ACC112 (cell line): ENCODE data around the gene DSCAML1.

Source experiments
- H2AFZ ChIP-seq: fragments of 200-600 bp; sonication (generic); one replicate; pipeline ENCODE4 v1.6.0; 2017; ENCODE audit warnings: antibody characterized with exemption, low read length; ENCODE audit not compliant: unreplicated experiment
- H3K27ac ChIP-seq: fragments of 200-600 bp; sonication (generic); 2 replicates; pipeline ENCODE4 v1.5.1; 2014; ENCODE audit warnings: low read depth, mild to moderate bottlenecking, antibody characterized with exemption, low read length, moderate library complexity
- H3K27me3 ChIP-seq: fragments of 200-600 bp; sonication (generic); 2 replicates; pipeline ENCODE4 v1.6.1; 2014; ENCODE audit warnings: mild to moderate bottlenecking, antibody characterized with exemption, low read length, moderate library complexity, mixed read lengths; ENCODE audit not compliant: insufficient read depth
- H3K36me3 ChIP-seq: fragments of 200-600 bp; sonication (generic); 2 replicates; pipeline ENCODE4 v1.6.1; 2016; ENCODE audit warnings: mild to moderate bottlenecking, antibody characterized with exemption, low read length, moderate library complexity, mixed read lengths; ENCODE audit not compliant: insufficient read depth
- H3K4me1 ChIP-seq: fragments of 200-600 bp; sonication (generic); one replicate; pipeline ENCODE4 v1.6.1; 2016; ENCODE audit warnings: low read length, mixed read lengths; ENCODE audit not compliant: insufficient read depth, unreplicated experiment, control insufficient read depth
- H3K4me3 ChIP-seq: fragments of 200-600 bp; sonication (generic); 2 replicates; pipeline ENCODE4 v1.5.1; 2014; ENCODE audit warnings: mild to moderate bottlenecking, low read depth, low read length
- H3K79me2 ChIP-seq: fragments of 200-600 bp; sonication (generic); one replicate; pipeline ENCODE4 v1.6.0; 2016; ENCODE audit warnings: low read length; ENCODE audit not compliant: control insufficient read depth, unreplicated experiment, insufficient read depth

DSCAML1 gene

GRCh38 chr11:117823946-117824420 is 27.0 kb upstream of the DSCAML1 start:
- Histone ChIP-seq H3K4me3 (no peak overlapping the region), H2AFZ (no peak overlapping the region), H3K27ac (no peak overlapping the region), H3K79me2 (no peaks in the 10 kb centered on the region), H3K27me3 (no peaks in the 10 kb centered on the region), H3K4me1 (peaks cover 21% of the 10 kb centered on the region), H3K36me3 (no peaks in the 10 kb centered on the region)

- Histone ChIP-seq H3K27ac (no peak overlapping the region), H3K36me3 (no peaks in the 10 kb centered on the region), H3K4me3 (no peak overlapping the region), H3K4me1 (peaks cover 20% of the 10 kb centered on the region), H3K79me2 (no peaks in the 10 kb centered on the region), H2AFZ (no peak overlapping the region), H3K27me3 (no peaks in the 10 kb centered on the region)
Measured at GRCh38 chr11:117823294-117823945, 26.4 kb upstream of the DSCAML1 start.

GRCh38 chr11:117822074-117823033 is 25.3 kb upstream of the DSCAML1 start:
- Histone ChIP-seq H3K27ac (no peak overlapping the region), H3K4me3 (no peak overlapping the region), H2AFZ (no peak overlapping the region), H3K79me2 (no peaks in the 10 kb centered on the region), H3K36me3 (no peaks in the 10 kb centered on the region), H3K27me3 (no peaks in the 10 kb centered on the region), H3K4me1 (peaks cover 25% of the 10 kb centered on the region)

- H3K27me3 ChIP-seq: no peaks in the 10 kb centered on the region
- H3K4me3 ChIP-seq: no peak overlapping the region
- H3K4me1 ChIP-seq: peaks cover 28% of the 10 kb centered on the region
- H2AFZ ChIP-seq: no peak overlapping the region
- H3K27ac ChIP-seq: no peak overlapping the region
- H3K79me2 ChIP-seq: no peaks in the 10 kb centered on the region
- H3K36me3 ChIP-seq: no peaks in the 10 kb centered on the region
Measured at GRCh38 chr11:117821431-117821830, 24.4 kb upstream of the DSCAML1 start.

- no peaks in the 10 kb centered on the region for H3K79me2 ChIP-seq
- H3K27me3 ChIP-seq: no peaks in the 10 kb centered on the region
- H2AFZ ChIP-seq: no peak overlapping the region
- peaks cover 30% of the 10 kb centered on the region for H3K4me1 ChIP-seq
- no peak overlapping the region for H3K4me3 ChIP-seq
- no peak overlapping the region for H3K27ac ChIP-seq
- no peaks in the 10 kb centered on the region for H3K36me3 ChIP-seq
Measured at GRCh38 chr11:117820516-117820915, 23.5 kb upstream of the DSCAML1 start.

- no peaks in the 10 kb centered on the region for H3K27me3 ChIP-seq
- no peak overlapping the region for H2AFZ ChIP-seq
- peaks cover 30% of the 10 kb centered on the region for H3K4me1 ChIP-seq
- no peaks in the 10 kb centered on the region for H3K36me3 ChIP-seq
- no peak overlapping the region for H3K4me3 ChIP-seq
- no peaks in the 10 kb centered on the region for H3K79me2 ChIP-seq
- H3K27ac ChIP-seq: no peak overlapping the region
Measured at GRCh38 chr11:117820071-117820470, 23.1 kb upstream of the DSCAML1 start.

- no peaks in the 10 kb centered on the region for H3K27me3 ChIP-seq
- no peak overlapping the region for H2AFZ ChIP-seq
- H3K36me3 ChIP-seq: no peaks in the 10 kb centered on the region
- H3K27ac ChIP-seq: no peak overlapping the region
- no peak overlapping the region for H3K4me3 ChIP-seq
- peaks cover 24% of the 10 kb centered on the region for H3K4me1 ChIP-seq
- no peaks in the 10 kb centered on the region for H3K79me2 ChIP-seq
Measured at GRCh38 chr11:117819096-117820040, 22.4 kb upstream of the DSCAML1 start.

- peaks cover 16% of the 10 kb centered on the region for H3K4me1 ChIP-seq
- no peaks in the 10 kb centered on the region for H3K27me3 ChIP-seq
- H3K27ac ChIP-seq: peak overlapping the region; percentile 21; the same call in 1 of the 2 replicates
- H3K36me3 ChIP-seq: no peaks in the 10 kb centered on the region
- no peaks in the 10 kb centered on the region for H3K79me2 ChIP-seq
- H2AFZ ChIP-seq: no peak overlapping the region
- H3K4me3 ChIP-seq: no peak overlapping the region
Measured at GRCh38 chr11:117818041-117818873, 21.2 kb upstream of the DSCAML1 start.

- Histone ChIP-seq H3K4me1 (peaks cover 16% of the 10 kb centered on the region), H3K27ac (peak overlapping the region; percentile 21; the same call in 1 of the 2 replicates), H3K4me3 (no peak overlapping the region), H2AFZ (no peak overlapping the region), H3K27me3 (no peaks in the 10 kb centered on the region), H3K79me2 (no peaks in the 10 kb centered on the region), H3K36me3 (no peaks in the 10 kb centered on the region)
Measured at GRCh38 chr11:117817368-117818040, 20.5 kb upstream of the DSCAML1 start.
